ACC112 (cell line): ENCODE measurements around the gene LRIF1.

ENCODE experiments used
- H2AFZ ChIP-seq: fragments of 200-600 bp; sonication (generic); one replicate; pipeline ENCODE4 v1.6.0; 2017; ENCODE audit warnings: antibody characterized with exemption, low read length; ENCODE audit not compliant: unreplicated experiment
- H3K27ac ChIP-seq: fragments of 200-600 bp; sonication (generic); 2 replicates; pipeline ENCODE4 v1.5.1; 2014; ENCODE audit warnings: low read depth, mild to moderate bottlenecking, antibody characterized with exemption, low read length, moderate library complexity
- H3K27me3 ChIP-seq: fragments of 200-600 bp; sonication (generic); 2 replicates; pipeline ENCODE4 v1.6.1; 2014; ENCODE audit warnings: mild to moderate bottlenecking, antibody characterized with exemption, low read length, moderate library complexity, mixed read lengths; ENCODE audit not compliant: insufficient read depth
- H3K36me3 ChIP-seq: fragments of 200-600 bp; sonication (generic); 2 replicates; pipeline ENCODE4 v1.6.1; 2016; ENCODE audit warnings: mild to moderate bottlenecking, antibody characterized with exemption, low read length, moderate library complexity, mixed read lengths; ENCODE audit not compliant: insufficient read depth
- H3K4me1 ChIP-seq: fragments of 200-600 bp; sonication (generic); one replicate; pipeline ENCODE4 v1.6.1; 2016; ENCODE audit warnings: low read length, mixed read lengths; ENCODE audit not compliant: insufficient read depth, unreplicated experiment, control insufficient read depth
- H3K4me3 ChIP-seq: fragments of 200-600 bp; sonication (generic); 2 replicates; pipeline ENCODE4 v1.5.1; 2014; ENCODE audit warnings: mild to moderate bottlenecking, low read depth, low read length
- H3K79me2 ChIP-seq: fragments of 200-600 bp; sonication (generic); one replicate; pipeline ENCODE4 v1.6.0; 2016; ENCODE audit warnings: low read length; ENCODE audit not compliant: control insufficient read depth, unreplicated experiment, insufficient read depth

Gene LRIF1

GRCh38 chr1:110975265-110975664, 11.5 kb upstream of the LRIF1 start:
- H3K79me2 ChIP-seq = no peaks in the 10 kb centered on the region
- H3K27ac ChIP-seq = no peak overlapping the region
- H3K4me3 ChIP-seq = no peak overlapping the region
- H2AFZ ChIP-seq = no peak overlapping the region
- peaks cover 3% of the 10 kb centered on the region for H3K4me1 ChIP-seq
- H3K27me3 ChIP-seq = peaks cover 41% of the 10 kb centered on the region
- H3K36me3 ChIP-seq = no peaks in the 10 kb centered on the region

GRCh38 chr1:110967256-110967655, 3.5 kb upstream of the LRIF1 start:
- Histone ChIP-seq H3K4me1 (no peaks in the 10 kb centered on the region), H3K79me2 (peaks cover under 1% of the 10 kb centered on the region), H3K4me3 (no peak overlapping the region), H3K36me3 (no peaks in the 10 kb centered on the region), H2AFZ (no peak overlapping the region), H3K27me3 (peaks cover 33% of the 10 kb centered on the region), H3K27ac (no peak overlapping the region)

GRCh38 chr1:110964455-110964903, 757 bp upstream of the LRIF1 start:
- Histone ChIP-seq H3K27ac (peak overlapping the region; percentile 94), H3K79me2 (peaks cover 24% of the 10 kb centered on the region), H2AFZ (peak overlapping the region; percentile 86), H3K4me3 (peak overlapping the region; percentile 84), H3K27me3 (peaks cover 14% of the 10 kb centered on the region), H3K36me3 (0 out of 2 replicates have a peak, but pooled peaks cover 3% of the 10 kb centered on the region), H3K4me1 (no peaks in the 10 kb centered on the region)

GRCh38 chr1:110962892-110963690, 631 bp downstream of the LRIF1 start:
- H3K4me1 ChIP-seq = no peaks in the 10 kb centered on the region
- peaks cover 27% of the 10 kb centered on the region for H3K79me2 ChIP-seq
- H3K4me3 ChIP-seq = peak overlapping the region; percentile 84
- peak overlapping the region; percentile 94 for H3K27ac ChIP-seq
- H3K36me3 ChIP-seq = peaks cover 3% of the 10 kb centered on the region; the same call in 1 of the 2 replicates
- peaks cover under 1% of the 10 kb centered on the region; the same call in 1 of the 2 replicates for H3K27me3 ChIP-seq
- H2AFZ ChIP-seq = peak overlapping the region; percentile 85

GRCh38 chr1:110961902-110962301, 1.8 kb downstream of the LRIF1 start:
- Histone ChIP-seq H3K4me1 (no peaks in the 10 kb centered on the region), H3K4me3 (peak overlapping the region; percentile 84), H3K27me3 (no peaks in the 10 kb centered on the region), H2AFZ (no peak overlapping the region), H3K27ac (no peak overlapping the region), H3K36me3 (peaks cover 9% of the 10 kb centered on the region; the same call in 1 of the 2 replicates), H3K79me2 (peaks cover 35% of the 10 kb centered on the region)

GRCh38 chr1:110960777-110961420, 2.8 kb downstream of the LRIF1 start:
- H3K27ac ChIP-seq = no peak overlapping the region
- H3K36me3 ChIP-seq = peaks cover 12% of the 10 kb centered on the region; the same call in 1 of the 2 replicates

GRCh38 chr1:110957798-110958197, 5.9 kb downstream of the LRIF1 start:
- Histone ChIP-seq H3K27me3 (no peaks in the 10 kb centered on the region), H3K36me3 (peaks cover 15% of the 10 kb centered on the region), H3K79me2 (peaks cover 59% of the 10 kb centered on the region), H3K4me1 (no peaks in the 10 kb centered on the region), H2AFZ (no peak overlapping the region), H3K4me3 (no peak overlapping the region), H3K27ac (no peak overlapping the region)

More at GRCh38 chr1:110960777-110961420, 2.8 kb downstream of the LRIF1 start:
- Histone ChIP-seq H3K79me2 (peaks cover 45% of the 10 kb centered on the region), H2AFZ (no peak overlapping the region), H3K4me3 (peak overlapping the region; percentile 35), H3K27me3 (no peaks in the 10 kb centered on the region), H3K4me1 (no peaks in the 10 kb centered on the region)

GRCh38 chr1:110956586-110956985, 7.1 kb downstream of the LRIF1 start:
- Histone ChIP-seq H3K4me1 (no peaks in the 10 kb centered on the region), H3K36me3 (peaks cover 25% of the 10 kb centered on the region), H3K4me3 (no peak overlapping the region), H2AFZ (no peak overlapping the region), H3K27me3 (no peaks in the 10 kb centered on the region), H3K79me2 (peaks cover 56% of the 10 kb centered on the region), H3K27ac (no peak overlapping the region)

GRCh38 chr1:110953031-110953430, 10.7 kb downstream of the LRIF1 start:
- no peaks in the 10 kb centered on the region for H3K27me3 ChIP-seq
- H2AFZ ChIP-seq = no peak overlapping the region
- H3K79me2 ChIP-seq = peaks cover 35% of the 10 kb centered on the region
- peaks cover 39% of the 10 kb centered on the region for H3K36me3 ChIP-seq
- no peak overlapping the region for H3K27ac ChIP-seq
- no peak overlapping the region for H3K4me3 ChIP-seq
- H3K4me1 ChIP-seq = peaks cover 7% of the 10 kb centered on the region

GRCh38 chr1:110952031-110952430, 11.7 kb downstream of the LRIF1 start:
- Histone ChIP-seq H3K27me3 (no peaks in the 10 kb centered on the region), H3K79me2 (peaks cover 28% of the 10 kb centered on the region), H3K4me3 (no peak overlapping the region), H3K4me1 (peaks cover 7% of the 10 kb centered on the region), H2AFZ (no peak overlapping the region), H3K36me3 (peaks cover 43% of the 10 kb centered on the region), H3K27ac (no peak overlapping the region)
